Spleen (tissue), 11 donors: ENCODE results near the gene TAOK1. TPM values are rescaled to one million over a fixed set of nuclear protein-coding genes. Genes with fewer than 3 reads are reported as not detected.
A peak's percentile ranks its signal among the peaks of the same experiment; 100 is the strongest.

Experiments
- DNase-seq: peaks from one replicate; pipeline ENCODE4 v3.0.0-alpha.2; 2020
- H3K27ac ChIP-seq, 8 donors: fragments of 200-600 bp; sonication (generic) in 7 of 8; 1 replicate in 4 of 8; 2 replicates in 4 of 8; pipeline versions ENCODE4 v1.5.0 to v1.8.0; 2016 to 2021; ENCODE audit warnings: inconsistent platforms in 4 of 8, mild to moderate bottlenecking in 4 of 8, moderate library complexity in 1 of 8
- H3K27me3 ChIP-seq, 7 donors: fragments of 200-600 bp; sonication (generic) in 6 of 7; replicated peaks in 1 of 7; 1 replicate in 4 of 7; 2 replicates in 3 of 7; pipeline versions ENCODE4 v1.5.0 to v1.8.0; 2016 to 2021; ENCODE audit warnings: inconsistent platforms in 3 of 7, mild to moderate bottlenecking in 1 of 7
- H3K36me3 ChIP-seq, 6 donors: fragments of 200-600 bp; sonication (generic) in 5 of 6; 1 replicate in 4 of 6; 2 replicates in 2 of 6; pipeline versions ENCODE4 v1.5.0 to v1.8.0; 2016 to 2021; ENCODE audit warnings: inconsistent platforms in 2 of 6
- H3K4me1 ChIP-seq, 6 donors: fragments of 200-600 bp; sonication (generic) in 5 of 6; 1 replicate in 3 of 6; 2 replicates in 3 of 6; pipeline versions ENCODE4 v1.5.0 to v1.8.0; 2016 to 2021; ENCODE audit warnings: inconsistent platforms in 3 of 6
- H3K4me3 ChIP-seq, 8 donors: fragments of 200-600 bp; sonication (generic) in 7 of 8; 1 replicate in 4 of 8; 2 replicates in 4 of 8; pipeline versions ENCODE4 v1.5.0 to v1.8.0; 2016 to 2021; ENCODE audit warnings: inconsistent platforms in 4 of 8, mild to moderate bottlenecking in 4 of 8, moderate library complexity in 2 of 8
- H3K9me3 ChIP-seq, 8 donors: fragments of 200-600 bp; sonication (generic) in 7 of 8; 1 replicate in 4 of 8; 2 replicates in 4 of 8; pipeline versions ENCODE4 v1.5.0 to v1.8.0; 2016 to 2021; ENCODE audit warnings: inconsistent platforms in 4 of 8
- POLR2A ChIP-seq, 3 donors: fragments of 450-650 bp; IDR thresholded peaks; one replicate each; pipeline ENCODE4 v1.5.1; 2017; ENCODE audit warnings: antibody characterized with exemption in 3 of 3, mild to moderate bottlenecking in 1 of 3
- POLR2AphosphoS5 ChIP-seq, 3 donors: sonication (generic); formaldehyde crosslinking; IDR thresholded peaks; one replicate each; pipeline ENCODE4 v1.5.1; 2017; ENCODE audit warnings: antibody characterized with exemption in 3 of 3
- WGBS, 5 donors: extraction: QIAGEN DNeasy Blood & Tissue Kit in 3 of 5; methylation state at CpG; one replicate each; pipeline versions ENCODE4 v1.1.5 to v1.1.7; 2013 to 2018; 5-methylcytosine and 5-hydroxymethylcytosine counted together
- intact Hi-C: fragments of 100-400 bp; cut with DNase I; formaldehyde crosslinking; loops from one replicate; pipeline ENCODE4 v1.15.0; 2023; ENCODE audit warnings: low total_unique reads
- polyA plus RNA-seq, 3 donors: library from polyadenylated mRNA; stranded (reverse); fragments of 200-250 nt; gene quantifications; one replicate each; pipeline ENCODE4 v1.2.1, GENCODE V29; 2013
- total RNA-seq, 7 donors: library from RNA; depleted of rRNA in 3 of 7; stranded (reverse); fragments of >200 nt in 3 of 7; fragmentation: NEBNext Ultra II Directional in 4 of 7; extraction: Animal tissue kit (Norgen Biotek cat#: 25700) in 4 of 7; gene quantifications; one replicate each; pipeline versions ENCODE4 v1.1.0 to v1.2.1, GENCODE V29; 2016 to 2021
- TF ChIP-seq, protein P1 (sequence below), 11 experiments: fragments of 200-600 bp in 7 of 11; fragments of 450-650 bp in 4 of 11; sonication (generic) in 4 of 11; IDR thresholded peaks in 8 of 11; conservative IDR thresholded peaks in 3 of 11; 1 replicate in 7 of 11; 2 replicates in 4 of 11; pipeline versions ENCODE4 v1.4.0 to v1.8.0; 2016 to 2021; ENCODE audit warnings: antibody characterized with exemption in 11 of 11, inconsistent platforms in 4 of 11, mild to moderate bottlenecking in 1 of 11
- donor health status: healthy with polysubstance abuse.
- donor health status: DM: no; HTN: no; CAD: no; lungs with moderate emphysema.
- donor health status: DM: no; HTN: no; CAD: no.
- donor health status: Bipolar disorder and iron deficiency.
- donor health status: healthy.
- donor health status: DM: no; HTN: no; CAD: no.
- donor health status: DM: yes; HTN: yes; CAD: no.

The TAOK1 gene
- total and polyA plus RNA-seq, 10 donors = 5.1 to 88.5 (median 56.9) TPM

DNA sequence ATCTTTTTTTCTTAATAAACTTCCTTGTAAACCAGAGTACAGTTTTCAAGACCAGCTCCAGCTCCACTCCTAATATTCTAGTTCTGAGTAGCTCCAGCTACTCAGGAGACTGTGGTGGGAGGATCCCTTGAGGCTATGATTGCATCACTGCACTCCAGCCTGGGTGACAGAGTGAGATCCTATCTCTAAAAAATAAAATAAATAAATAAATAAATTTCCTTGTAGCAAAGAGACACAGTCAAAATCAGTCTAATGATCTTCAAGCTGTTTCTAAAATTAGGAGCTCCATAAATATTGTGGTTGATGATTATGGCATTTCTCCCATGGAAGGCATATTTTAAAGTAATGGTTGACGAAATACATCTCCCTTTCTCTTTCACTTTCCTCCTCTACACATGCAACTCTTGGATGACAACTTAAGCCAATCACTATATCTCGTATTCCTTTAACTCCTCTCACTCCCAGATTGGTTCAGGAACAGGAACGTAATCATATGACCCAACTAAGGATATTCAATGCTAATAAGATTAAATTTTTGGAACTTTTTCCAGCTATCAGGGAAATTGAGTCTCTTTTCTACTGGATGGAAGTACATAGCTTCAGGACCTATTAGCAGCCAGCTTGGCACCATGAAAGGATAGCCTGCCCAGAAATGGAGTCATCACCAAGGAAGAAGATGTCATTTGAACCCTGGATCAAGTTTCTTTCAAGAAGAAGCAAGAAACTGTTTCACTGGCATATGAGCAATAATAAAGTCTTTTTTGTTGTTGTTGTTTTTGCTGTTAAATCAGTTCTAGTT, 42.1 kb upstream of the TAOK1 start:
- TF ChIP-seq POLR2AphosphoS5 (IDR thresholded peaks at IDR 0.05) = no peak
- TF ChIP-seq, protein P1, sequence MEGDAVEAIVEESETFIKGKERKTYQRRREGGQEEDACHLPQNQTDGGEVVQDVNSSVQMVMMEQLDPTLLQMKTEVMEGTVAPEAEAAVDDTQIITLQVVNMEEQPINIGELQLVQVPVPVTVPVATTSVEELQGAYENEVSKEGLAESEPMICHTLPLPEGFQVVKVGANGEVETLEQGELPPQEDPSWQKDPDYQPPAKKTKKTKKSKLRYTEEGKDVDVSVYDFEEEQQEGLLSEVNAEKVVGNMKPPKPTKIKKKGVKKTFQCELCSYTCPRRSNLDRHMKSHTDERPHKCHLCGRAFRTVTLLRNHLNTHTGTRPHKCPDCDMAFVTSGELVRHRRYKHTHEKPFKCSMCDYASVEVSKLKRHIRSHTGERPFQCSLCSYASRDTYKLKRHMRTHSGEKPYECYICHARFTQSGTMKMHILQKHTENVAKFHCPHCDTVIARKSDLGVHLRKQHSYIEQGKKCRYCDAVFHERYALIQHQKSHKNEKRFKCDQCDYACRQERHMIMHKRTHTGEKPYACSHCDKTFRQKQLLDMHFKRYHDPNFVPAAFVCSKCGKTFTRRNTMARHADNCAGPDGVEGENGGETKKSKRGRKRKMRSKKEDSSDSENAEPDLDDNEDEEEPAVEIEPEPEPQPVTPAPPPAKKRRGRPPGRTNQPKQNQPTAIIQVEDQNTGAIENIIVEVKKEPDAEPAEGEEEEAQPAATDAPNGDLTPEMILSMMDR (IDR thresholded peaks at IDR 0.05 in 8 of 11, conservative IDR thresholded peaks at IDR 0.05 in 3 of 11) = no peak
- no peak for TF ChIP-seq POLR2A (IDR thresholded peaks at IDR 0.05)
- H3K9me3 ChIP-seq = no peaks in the 10 kb centered on the region
- DNase-seq = no peak
- H3K27me3 ChIP-seq = no peaks in the 10 kb centered on the region
- H3K4me3 ChIP-seq = peak overlapping the region in 1 of 8 donors; percentile 11
- WGBS, 5 donors = 68 to 80% (median 78%) methylated on average over 3 of the region's 3 CpGs
- H3K27ac ChIP-seq = peak overlapping the region in 2 of 8 donors; percentile 0 to 42
- no peaks in the 10 kb centered on the region for H3K4me1 ChIP-seq
- intact Hi-C loops = no loop called here
- H3K36me3 ChIP-seq = no peaks in the 10 kb centered on the region

DNA sequence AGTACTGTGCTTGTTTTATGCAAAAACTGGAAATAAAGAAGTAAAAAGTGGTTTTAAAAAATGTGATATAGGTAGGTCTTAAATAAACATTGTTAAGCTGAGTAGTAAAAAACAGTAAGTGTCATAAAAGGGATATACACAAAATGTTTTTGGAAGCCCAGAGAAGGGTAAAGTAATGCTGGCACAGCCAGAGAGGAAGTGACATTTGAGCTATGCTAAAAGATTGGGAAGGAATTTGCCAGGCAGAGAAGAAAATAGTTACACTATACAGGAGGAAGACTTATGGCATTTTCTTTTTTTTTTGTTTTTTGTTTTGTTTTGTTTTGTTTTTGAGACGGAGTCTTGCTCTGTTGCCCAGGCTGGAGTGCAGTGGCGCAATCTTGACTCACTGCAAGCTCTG, 40.8 kb upstream of the TAOK1 start:
- no peaks in the 10 kb centered on the region for H3K36me3 ChIP-seq
- no peaks in the 10 kb centered on the region for H3K9me3 ChIP-seq
- no peak overlapping the region for H3K4me3 ChIP-seq
- DNase-seq = no peak
- 77 to 94% (median 87%) methylated on average over 2 of the region's 2 CpGs for WGBS, 5 donors
- intact Hi-C loops = no loop called here
- H3K4me1 ChIP-seq = no peaks in the 10 kb centered on the region
- TF ChIP-seq POLR2AphosphoS5 (IDR thresholded peaks at IDR 0.05) (no peak), POLR2A (IDR thresholded peaks at IDR 0.05) (no peak)
- TF ChIP-seq, protein P1 (IDR thresholded peaks at IDR 0.05 in 8 of 11, conservative IDR thresholded peaks at IDR 0.05 in 3 of 11) = no peak
- no peak overlapping the region for H3K27ac ChIP-seq
- H3K27me3 ChIP-seq = no peaks in the 10 kb centered on the region

GRCh38 chr17:29352146-29352545, 38.0 kb upstream of the TAOK1 start:
- H3K36me3 ChIP-seq = no peaks in the 10 kb centered on the region
- H3K4me1 ChIP-seq = no peaks in the 10 kb centered on the region
- TF ChIP-seq POLR2A (IDR thresholded peaks at IDR 0.05) (no peak), POLR2AphosphoS5 (IDR thresholded peaks at IDR 0.05) (no peak)
- TF ChIP-seq, protein P1 (IDR thresholded peaks at IDR 0.05 in 8 of 11, conservative IDR thresholded peaks at IDR 0.05 in 3 of 11) = no peak
- H3K9me3 ChIP-seq = no peaks in the 10 kb centered on the region
- H3K27me3 ChIP-seq = no peaks in the 10 kb centered on the region
- H3K27ac ChIP-seq = no peak overlapping the region
- DNase-seq = no peak
- intact Hi-C loops = no loop called here
- H3K4me3 ChIP-seq = no peak overlapping the region
- 78 to 95% (median 89%) methylated on average over 2 of the region's 2 CpGs for WGBS, 5 donors

DNA sequence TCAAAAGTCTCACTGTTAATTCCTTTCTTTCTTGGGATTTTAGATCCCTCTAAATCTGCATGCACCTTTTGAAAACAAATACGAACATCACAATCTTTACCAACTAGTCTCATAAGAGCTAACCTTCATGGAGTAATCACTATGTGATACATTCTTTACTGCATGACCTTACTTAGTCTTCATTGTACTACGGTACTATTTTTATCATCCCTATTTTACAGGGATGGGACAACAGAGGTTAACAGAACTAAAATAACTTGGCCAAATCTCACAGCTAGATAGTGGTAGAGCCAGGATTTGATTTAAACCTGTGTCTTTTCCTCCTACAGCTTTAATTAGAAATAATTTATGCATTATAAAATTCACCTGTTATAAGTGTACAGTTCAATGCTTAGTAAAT, 32.9 kb upstream of the TAOK1 start:
- 85 to 95% (median 89%) methylated on average over 2 of the region's 2 CpGs for WGBS, 5 donors
- no peak for DNase-seq
- TF ChIP-seq, protein P1 (IDR thresholded peaks at IDR 0.05 in 8 of 11, conservative IDR thresholded peaks at IDR 0.05 in 3 of 11) = no peak
- no peak for TF ChIP-seq POLR2A (IDR thresholded peaks at IDR 0.05)
- TF ChIP-seq POLR2AphosphoS5 (IDR thresholded peaks at IDR 0.05) = no peak

More for the DNA sequence above, 32.9 kb upstream of the TAOK1 start:
- no peaks in the 10 kb centered on the region for H3K36me3 ChIP-seq
- H3K9me3 ChIP-seq = no peaks in the 10 kb centered on the region
- no peak overlapping the region for H3K27ac ChIP-seq
- H3K4me3 ChIP-seq = no peak overlapping the region
- no peaks in the 10 kb centered on the region for H3K4me1 ChIP-seq
- no peaks in the 10 kb centered on the region for H3K27me3 ChIP-seq
- intact Hi-C loops = no loop called here
